Stimulated activated CD4-positive, alpha-beta T cell treated with anti-CD3 and anti-CD28 coated beads, Interleukin-1b, Interleukin-23, amount 100 ng/mL, for 4 hours (primary cell): ENCODE results near the gene C4orf17.

Source experiments
- DNase-seq, 2 donors: peaks; one replicate each; pipeline ENCODE4 v3.0.0-alpha.2; 2020; ENCODE audit warnings: low read depth in 2 of 2

Gene C4orf17

GRCh38 chr4:99537674-99538073, 26.9 kb downstream of the C4orf17 start:
- DNase-seq, result no peak

GRCh38 chr4:99540277-99540939, 29.6 kb downstream of the C4orf17 start:
- no peak for DNase-seq

- DNase-seq, result no peak
Measured at GRCh38 chr4:99552872-99553271, 42.1 kb downstream of the C4orf17 start.

GRCh38 chr4:99563310-99564186, 52.7 kb downstream of the C4orf17 start, which contains the start of gene TRMT10A:
Gene TRMT10A (minus strand): TSS chr4:99564039. CDS start chr4:99559338, 4,701 bp downstream.
- DNase-seq, result peak; percentile 88 to 92

- DNase-seq, result no peak
Measured at GRCh38 chr4:99564921-99565320, 54.1 kb downstream of the C4orf17 start.

- DNase-seq, result no peak
Measured at GRCh38 chr4:99571883-99572282, 61.1 kb downstream of the C4orf17 start.

GRCh38 chr4:99572527-99573240, 61.9 kb downstream of the C4orf17 start:
- no peak for DNase-seq

- DNase-seq, result no peak
Measured at GRCh38 chr4:99573735-99574368, 63.0 kb downstream of the C4orf17 start.

GRCh38 chr4:99574530-99575324, 63.9 kb downstream of the C4orf17 start, which contains the start of gene MTTP:
Gene MTTP (plus strand): TSS chr4:99574824. CDS start chr4:99574910, 86 bp downstream.
- DNase-seq, result no peak

- no peak for DNase-seq
Measured at GRCh38 chr4:99578714-99579113, 67.9 kb downstream of the C4orf17 start.

GRCh38 chr4:99585516-99585915, 74.7 kb downstream of the C4orf17 start:
- DNase-seq, result no peak

- DNase-seq, result no peak
Measured at GRCh38 chr4:99586322-99586721, 75.5 kb downstream of the C4orf17 start.

- no peak for DNase-seq
Measured at GRCh38 chr4:99586797-99587196, 76.0 kb downstream of the C4orf17 start.

- DNase-seq, result no peak
Measured at GRCh38 chr4:99587309-99587708, 76.5 kb downstream of the C4orf17 start.

- no peak for DNase-seq
Measured at GRCh38 chr4:99587803-99588202, 77.0 kb downstream of the C4orf17 start.

GRCh38 chr4:99591757-99592156, 80.9 kb downstream of the C4orf17 start:
- DNase-seq, result no peak
